Measurements from ENCODE around the gene CNR1.

Gene CNR1

DNA sequence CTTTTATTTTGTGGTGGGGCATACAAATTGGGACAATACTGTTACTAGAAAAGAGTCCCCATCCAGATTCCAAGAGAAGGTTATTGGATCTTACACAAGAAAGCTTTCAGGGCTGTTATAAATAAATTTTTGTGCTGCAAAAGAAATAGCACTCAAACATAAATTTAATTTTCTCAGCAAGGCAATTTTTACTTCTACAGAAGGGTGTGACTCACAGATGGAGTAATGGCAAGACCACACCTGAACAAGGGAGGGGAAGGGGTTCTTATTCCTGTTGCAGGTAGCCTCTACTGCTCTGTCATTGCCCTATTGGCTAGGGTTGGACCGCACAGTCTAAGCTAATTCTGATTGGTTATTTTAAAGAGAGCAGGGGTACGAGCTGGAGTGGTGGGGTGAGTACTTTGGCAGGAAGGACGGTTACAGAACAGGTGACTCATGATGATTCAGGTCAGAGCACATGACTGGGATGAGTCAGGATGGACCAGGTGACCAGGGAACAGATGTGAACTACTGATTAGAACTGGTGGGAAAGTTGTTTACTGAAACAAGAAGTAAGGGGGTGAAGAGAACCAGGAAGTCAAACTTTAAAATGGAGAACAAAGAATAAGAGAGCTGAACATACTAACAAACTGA lies 41.1 kb downstream of the CNR1 start:
- no peak for TF ChIP-seq ISL1 (CRISPR knock-in tag; IDR thresholded peaks at IDR 0.05)
- no peak for TF ChIP-seq OSR1 (CRISPR knock-in tag; IDR thresholded peaks at IDR 0.05)
- TF ChIP-seq ARNTL (CRISPR knock-in tag; IDR thresholded peaks at IDR 0.05; ENCODE audit: borderline replicate concordance, low read depth): no peak
- TF ChIP-seq ZNF8 (CRISPR knock-in tag; IDR thresholded peaks at IDR 0.05): no peak
- TF ChIP-seq PATZ1 (CRISPR knock-in tag; IDR thresholded peaks at IDR 0.05; ENCODE audit: borderline replicate concordance): no peak
- no peak for TF ChIP-seq ZC3H10 (CRISPR knock-in tag; IDR thresholded peaks at IDR 0.05)
- TF ChIP-seq POU6F1 (CRISPR knock-in tag; IDR thresholded peaks at IDR 0.05; ENCODE audit: borderline replicate concordance, low read depth): no peak
- TF ChIP-seq ZNF70 (CRISPR knock-in tag; IDR thresholded peaks at IDR 0.05): no peak
- TF ChIP-seq ZFP3 (CRISPR knock-in tag; IDR thresholded peaks at IDR 0.05): no peak
- TF ChIP-seq TCF4 (CRISPR knock-in tag; IDR thresholded peaks at IDR 0.05; ENCODE audit: borderline replicate concordance): no peak
- TF ChIP-seq, protein P1, sequence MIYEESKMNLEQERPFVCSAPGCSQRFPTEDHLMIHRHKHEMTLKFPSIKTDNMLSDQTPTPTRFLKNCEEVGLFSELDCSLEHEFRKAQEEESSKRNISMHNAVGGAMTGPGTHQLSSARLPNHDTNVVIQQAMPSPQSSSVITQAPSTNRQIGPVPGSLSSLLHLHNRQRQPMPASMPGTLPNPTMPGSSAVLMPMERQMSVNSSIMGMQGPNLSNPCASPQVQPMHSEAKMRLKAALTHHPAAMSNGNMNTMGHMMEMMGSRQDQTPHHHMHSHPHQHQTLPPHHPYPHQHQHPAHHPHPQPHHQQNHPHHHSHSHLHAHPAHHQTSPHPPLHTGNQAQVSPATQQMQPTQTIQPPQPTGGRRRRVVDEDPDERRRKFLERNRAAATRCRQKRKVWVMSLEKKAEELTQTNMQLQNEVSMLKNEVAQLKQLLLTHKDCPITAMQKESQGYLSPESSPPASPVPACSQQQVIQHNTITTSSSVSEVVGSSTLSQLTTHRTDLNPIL (CRISPR knock-in tag; IDR thresholded peaks at IDR 0.05; ENCODE audit: low read depth): no peak
- no peak for TF ChIP-seq PPARA (CRISPR knock-in tag; IDR thresholded peaks at IDR 0.05; ENCODE audit: borderline replicate concordance)
- no peak for TF ChIP-seq SNAI2 (CRISPR knock-in tag; IDR thresholded peaks at IDR 0.05)
- no peak for TF ChIP-seq TSHZ2 (CRISPR knock-in tag; IDR thresholded peaks at IDR 0.05)
- TF ChIP-seq GLIS3 (CRISPR knock-in tag; IDR thresholded peaks at IDR 0.05): no peak
- TF ChIP-seq BACH2 (CRISPR knock-in tag; IDR thresholded peaks at IDR 0.05; ENCODE audit: borderline replicate concordance): no peak
- no peak for TF ChIP-seq ZNF565 (CRISPR knock-in tag; conservative IDR thresholded peaks at IDR 0.05; ENCODE audit: low read depth)
- no peak for TF ChIP-seq ZFP30 (CRISPR knock-in tag; IDR thresholded peaks at IDR 0.05)
- no peak for ATAC-seq

DNA sequence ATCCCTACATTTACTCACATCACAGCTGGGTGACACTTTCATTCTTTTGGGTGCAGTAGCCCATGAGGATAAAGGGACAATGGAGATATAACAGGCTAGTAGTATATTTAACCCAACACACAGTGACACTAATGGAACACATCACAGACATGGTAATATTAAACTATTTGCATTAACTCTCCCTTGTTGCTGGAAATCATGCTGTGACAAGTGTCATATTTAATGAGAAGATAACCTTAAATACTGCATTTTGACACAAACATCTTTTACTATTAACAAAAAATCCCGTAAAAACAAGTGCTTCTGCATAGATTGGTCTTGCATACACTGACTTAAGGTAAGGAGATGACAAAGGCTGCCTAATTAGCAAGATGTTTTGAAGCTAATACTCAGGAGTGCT lies 45.5 kb downstream of the CNR1 start:
- no peak for ATAC-seq
- no peak for TF ChIP-seq SNAI2 (CRISPR knock-in tag; IDR thresholded peaks at IDR 0.05)
- TF ChIP-seq ESRRG (CRISPR knock-in tag; IDR thresholded peaks at IDR 0.05): no peak
- TF ChIP-seq GLIS3 (CRISPR knock-in tag; IDR thresholded peaks at IDR 0.05): no peak
- TF ChIP-seq, protein P1 (CRISPR knock-in tag; IDR thresholded peaks at IDR 0.05; ENCODE audit: low read depth): no peak
- TF ChIP-seq PPARA (CRISPR knock-in tag; IDR thresholded peaks at IDR 0.05; ENCODE audit: borderline replicate concordance): no peak
- no peak for TF ChIP-seq POU6F1 (CRISPR knock-in tag; IDR thresholded peaks at IDR 0.05; ENCODE audit: borderline replicate concordance, low read depth)
- no peak for TF ChIP-seq TSHZ2 (CRISPR knock-in tag; IDR thresholded peaks at IDR 0.05)
- no peak for TF ChIP-seq ZFP3 (CRISPR knock-in tag; IDR thresholded peaks at IDR 0.05)
- TF ChIP-seq, protein P2, sequence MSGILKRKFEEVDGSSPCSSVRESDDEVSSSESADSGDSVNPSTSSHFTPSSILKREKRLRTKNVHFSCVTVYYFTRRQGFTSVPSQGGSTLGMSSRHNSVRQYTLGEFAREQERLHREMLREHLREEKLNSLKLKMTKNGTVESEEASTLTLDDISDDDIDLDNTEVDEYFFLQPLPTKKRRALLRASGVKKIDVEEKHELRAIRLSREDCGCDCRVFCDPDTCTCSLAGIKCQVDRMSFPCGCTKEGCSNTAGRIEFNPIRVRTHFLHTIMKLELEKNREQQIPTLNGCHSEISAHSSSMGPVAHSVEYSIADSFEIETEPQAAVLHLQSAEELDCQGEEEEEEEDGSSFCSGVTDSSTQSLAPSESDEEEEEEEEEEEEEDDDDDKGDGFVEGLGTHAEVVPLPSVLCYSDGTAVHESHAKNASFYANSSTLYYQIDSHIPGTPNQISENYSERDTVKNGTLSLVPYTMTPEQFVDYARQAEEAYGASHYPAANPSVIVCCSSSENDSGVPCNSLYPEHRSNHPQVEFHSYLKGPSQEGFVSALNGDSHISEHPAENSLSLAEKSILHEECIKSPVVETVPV (CRISPR knock-in tag; IDR thresholded peaks at IDR 0.05): no peak
- no peak for TF ChIP-seq ZC3H10 (CRISPR knock-in tag; IDR thresholded peaks at IDR 0.05)
- TF ChIP-seq ZNF70 (CRISPR knock-in tag; IDR thresholded peaks at IDR 0.05): no peak
- TF ChIP-seq CSDC2 (CRISPR knock-in tag; IDR thresholded peaks at IDR 0.05): no peak
- TF ChIP-seq RARB (CRISPR knock-in tag; IDR thresholded peaks at IDR 0.05): no peak
- TF ChIP-seq ARNTL (CRISPR knock-in tag; IDR thresholded peaks at IDR 0.05; ENCODE audit: borderline replicate concordance, low read depth): no peak

All from SK-N-SH treated with all-trans-retinoic acid at 6 μM for 48 hours (cell line).